Naive B cell (primary cell): ENCODE measurements around the gene CDKL2. TPM values are rescaled to one million over a fixed set of nuclear protein-coding genes. Genes with fewer than 3 reads are reported as not detected.
A peak's percentile ranks its signal among the peaks of the same experiment; 100 is the strongest.
"Not testable (repeated sequence)": the region's sequence is repeated elsewhere in the genome, so short reads cannot be mapped to it uniquely, and the experiment has no call there.

ENCODE experiments used
- ATAC-seq, 2 donors: fragments of 150-1000 bp; cut with Tn5 transposase; 2 replicates each; pipeline ENCODE4 v1.10.0; 2021; ENCODE audit warnings: low read depth in 2 of 2, mild to moderate bottlenecking in 2 of 2, moderate library complexity in 2 of 2
- DNase-seq: peaks from one replicate; pipeline ENCODE4 v3.0.0; 2022
- H3K27ac Mint-ChIP-seq, 6 donors: one replicate each; pipeline ENCODE4 v1.8.0; 2020 to 2022; ENCODE audit warnings: mild to moderate bottlenecking in 6 of 6, mixed read lengths in 6 of 6, moderate library complexity in 5 of 6, inconsistent platforms in 2 of 6
- H3K27me3 Mint-ChIP-seq, 3 donors: one replicate each; pipeline ENCODE4 v1.8.0; 2021 to 2022; ENCODE audit warnings: mixed read lengths in 3 of 3, mild to moderate bottlenecking in 1 of 3
- H3K36me3 Mint-ChIP-seq, 2 donors: one replicate each; pipeline ENCODE4 v1.8.0; 2020 to 2022; ENCODE audit warnings: mixed read lengths in 2 of 2, inconsistent platforms in 1 of 2, mild to moderate bottlenecking in 1 of 2
- H3K4me1 Mint-ChIP-seq, 3 donors: one replicate each; pipeline ENCODE4 v1.8.0; 2020 to 2022; ENCODE audit warnings: mixed read lengths in 3 of 3, inconsistent platforms in 1 of 3, mild to moderate bottlenecking in 1 of 3, moderate library complexity in 1 of 3
- H3K4me3 Mint-ChIP-seq, 8 donors: one replicate each; pipeline ENCODE4 v1.8.0; 2020 to 2022; ENCODE audit warnings: mild to moderate bottlenecking in 8 of 8, mixed read lengths in 8 of 8, moderate library complexity in 8 of 8, inconsistent platforms in 2 of 8
- H3K9me3 Mint-ChIP-seq, 7 donors: one replicate each; pipeline ENCODE4 v1.8.0; 2020 to 2022; ENCODE audit warnings: mixed read lengths in 7 of 7, mild to moderate bottlenecking in 5 of 7, inconsistent platforms in 2 of 7, moderate library complexity in 1 of 7
- polyA plus RNA-seq, 6 donors: library from polyadenylated mRNA; unstranded; fragments of 300-500 nt; fragmentation: Illumina TruSeq; gene quantifications; one replicate each; pipeline ENCODE4 v1.2.3, GENCODE V29; 2021; ENCODE audit warnings: low read depth in 6 of 6

Gene CDKL2
- polyA plus RNA-seq, 6 donors from 2014 or later: not detected

GRCh38 chr4:75533926-75534325 is 96.4 kb downstream of the CDKL2 start:
- Mint-ChIP-seq H3K36me3 (peaks cover 34 to 37% of the 10 kb centered on the region in 2 donors), H3K9me3 (peaks cover 10 to 24% (median 18%) of the 10 kb centered on the region in 7 donors)
- DNase-seq, H3K4me3 Mint-ChIP-seq, H3K27ac Mint-ChIP-seq, H3K4me1 Mint-ChIP-seq, ATAC-seq, H3K27me3 Mint-ChIP-seq: not testable (repeated sequence)

GRCh38 chr4:75533339-75533887 is 96.9 kb downstream of the CDKL2 start:
- peaks cover 10 to 24% (median 18%) of the 10 kb centered on the region in 7 donors for H3K9me3 Mint-ChIP-seq
- ATAC-seq, H3K27me3 Mint-ChIP-seq, DNase-seq, H3K4me3 Mint-ChIP-seq, H3K4me1 Mint-ChIP-seq: not testable (repeated sequence)
- peak overlapping the region in 1 of 6 donors; percentile 27 for H3K27ac Mint-ChIP-seq
- H3K36me3 Mint-ChIP-seq: peaks cover 34 to 37% of the 10 kb centered on the region in 2 donors

- not testable (repeated sequence) for H3K4me3 Mint-ChIP-seq, H3K27ac Mint-ChIP-seq, DNase-seq, H3K4me1 Mint-ChIP-seq, ATAC-seq, H3K27me3 Mint-ChIP-seq
- Mint-ChIP-seq H3K36me3 (peaks cover 41 to 43% of the 10 kb centered on the region in 2 donors), H3K9me3 (peaks cover 10 to 24% (median 18%) of the 10 kb centered on the region in 7 donors)
These were observed 98.7 kb downstream of the CDKL2 start for GRCh38 chr4:75531536-75532143.

GRCh38 chr4:75530556-75531322 is 99.6 kb downstream of the CDKL2 start:
- no peaks in the 10 kb centered on the region for H3K27me3 Mint-ChIP-seq
- H3K4me1 Mint-ChIP-seq: peaks cover 0 to 3% (median 0%) of the 10 kb centered on the region in 3 donors
- H3K27ac Mint-ChIP-seq: no peak overlapping the region
- no peak overlapping the region for H3K4me3 Mint-ChIP-seq
- H3K36me3 Mint-ChIP-seq: peaks cover 47 to 52% of the 10 kb centered on the region in 2 donors
- ATAC-seq (no peak), DNase-seq (no peak)
- H3K9me3 Mint-ChIP-seq: peaks cover 10 to 24% (median 18%) of the 10 kb centered on the region in 7 donors

Other genes starting within 250 kb of the CDKL2 start
- 10 to 100 TPM; 21.3 to 37.4 (median 27.4) TPM for gene RCHY1, start 116.1 kb downstream of the CDKL2 start, polyA plus RNA-seq
- gene THAP6, start 116.1 kb downstream of the CDKL2 start, polyA plus RNA-seq: 10 to 100 TPM; 10.5 to 13.9 (median 12.9) TPM
- not detected for gene ODAPH, start 74.5 kb downstream of the CDKL2 start, polyA plus RNA-seq
- 100 to 1,000 TPM in 1 of 6 donors, 10 to 100 TPM in 5; 73.9 to 103 (median 80.5) TPM for gene G3BP2, start 42.9 kb upstream of the CDKL2 start, polyA plus RNA-seq
- 10 to 100 TPM; 19.0 to 32.2 (median 28.1) TPM for gene USO1, start 94.0 kb upstream of the CDKL2 start, polyA plus RNA-seq